ENCODE data around the gene RSPO4. TPM values are rescaled to one million over a fixed set of nuclear protein-coding genes. Genes with fewer than 3 reads are reported as not detected.
A peak's percentile ranks its signal among the peaks of the same experiment; 100 is the strongest.

RSPO4 gene
- total RNA-seq, 3 donors from 2014 or later = not detected

GRCh38 chr20:1003920-1004697, 2.0 kb upstream of the RSPO4 start:
- Histone ChIP-seq H3K4me3 (no peak overlapping the region), H3K9me3 (no peaks in the 10 kb centered on the region), H3K36me3 (no peaks in the 10 kb centered on the region), H3K27me3 (peaks cover 0 to 15% of the 10 kb centered on the region in 2 donors), H3K27ac (no peak overlapping the region), H3K4me1 (no peaks in the 10 kb centered on the region)
- intact Hi-C loops (cut with DNase I; ENCODE audit: low total_unique reads) = no loop called here
- DNase-seq (ENCODE audit: low spot score in 2 of 2) = no peak
- no peak for TF ChIP-seq CTCF (IDR thresholded peaks at IDR 0.05)
- no peak for TF ChIP-seq POLR2A (IDR thresholded peaks at IDR 0.05)
- no peak for TF ChIP-seq POLR2AphosphoS5 (IDR thresholded peaks at IDR 0.05)

GRCh38 chr20:1002682-1003561, 811 bp upstream of the RSPO4 start:
- Histone ChIP-seq H3K27ac (no peak overlapping the region), H3K4me3 (peak overlapping the region in 2 of 3 donors; percentile 44 to 60), H3K4me1 (no peaks in the 10 kb centered on the region), H3K9me3 (no peaks in the 10 kb centered on the region), H3K36me3 (no peaks in the 10 kb centered on the region), H3K27me3 (peaks cover 0 to 15% of the 10 kb centered on the region in 2 donors)
- no peak for DNase-seq (ENCODE audit: low spot score in 2 of 2)
- intact Hi-C loops (cut with DNase I; ENCODE audit: low total_unique reads) = no loop called here
- TF ChIP-seq CTCF (IDR thresholded peaks at IDR 0.05) (no peak), POLR2AphosphoS5 (IDR thresholded peaks at IDR 0.05) (no peak), POLR2A (IDR thresholded peaks at IDR 0.05) (no peak)

GRCh38 chr20:1001116-1001515, 995 bp downstream of the RSPO4 start:
- Histone ChIP-seq H3K27ac (no peak overlapping the region), H3K4me3 (no peak overlapping the region), H3K27me3 (peaks cover 0 to 15% of the 10 kb centered on the region in 2 donors), H3K36me3 (no peaks in the 10 kb centered on the region), H3K4me1 (no peaks in the 10 kb centered on the region), H3K9me3 (no peaks in the 10 kb centered on the region)
- intact Hi-C loops (cut with DNase I; ENCODE audit: low total_unique reads) = no loop called here
- TF ChIP-seq POLR2AphosphoS5 (IDR thresholded peaks at IDR 0.05) (no peak), POLR2A (IDR thresholded peaks at IDR 0.05) (no peak), CTCF (IDR thresholded peaks at IDR 0.05) (no peak)
- peak in 1 of 2 donors; percentile 6 for DNase-seq (ENCODE audit: low spot score in 2 of 2)

GRCh38 chr20:998231-998830, 3.8 kb downstream of the RSPO4 start:
- no peak for DNase-seq (ENCODE audit: low spot score in 2 of 2)
- no peaks in the 10 kb centered on the region for H3K36me3 ChIP-seq
- H3K4me1 ChIP-seq = no peaks in the 10 kb centered on the region
- H3K4me3 ChIP-seq = no peak overlapping the region
- no peak for TF ChIP-seq POLR2AphosphoS5 (IDR thresholded peaks at IDR 0.05)
- TF ChIP-seq POLR2A (IDR thresholded peaks at IDR 0.05) = no peak
- H3K27ac ChIP-seq = no peak overlapping the region
- peaks cover 0 to 15% of the 10 kb centered on the region in 2 donors for H3K27me3 ChIP-seq
- intact Hi-C loops (cut with DNase I; ENCODE audit: low total_unique reads) = no loop called here
- H3K9me3 ChIP-seq = no peaks in the 10 kb centered on the region

- H3K9me3 ChIP-seq = no peaks in the 10 kb centered on the region
- H3K4me1 ChIP-seq = no peaks in the 10 kb centered on the region
- no peaks in the 10 kb centered on the region for H3K36me3 ChIP-seq
- no peak for DNase-seq (ENCODE audit: low spot score in 2 of 2)
- H3K4me3 ChIP-seq = no peak overlapping the region
- intact Hi-C loops (cut with DNase I; ENCODE audit: low total_unique reads) = no loop called here
- H3K27ac ChIP-seq = no peak overlapping the region
- H3K27me3 ChIP-seq = peaks cover 0 to 18% of the 10 kb centered on the region in 2 donors
- TF ChIP-seq CTCF (IDR thresholded peaks at IDR 0.05) (no peak), POLR2A (IDR thresholded peaks at IDR 0.05) (no peak), POLR2AphosphoS5 (IDR thresholded peaks at IDR 0.05) (no peak)
Observed at GRCh38 chr20:997486-997885, 4.6 kb downstream of the RSPO4 start.
